ENCODE measurements around the gene SRSF12.

The SRSF12 gene

GRCh38 chr6:89121934-89122333, 4.1 kb upstream of the SRSF12 start:
- DNase-seq (ENCODE audit: extremely low read depth, low read depth), result no peak
- no peak for TF ChIP-seq CTCF (IDR thresholded peaks at IDR 0.05; ENCODE audit: low read depth, low read length)

GRCh38 chr6:89120371-89120770, 2.5 kb upstream of the SRSF12 start:
- TF ChIP-seq CTCF (IDR thresholded peaks at IDR 0.05; ENCODE audit: low read depth, low read length), result no peak
- DNase-seq (ENCODE audit: extremely low read depth, low read depth), result no peak

GRCh38 chr6:89118931-89119330, 1.1 kb upstream of the SRSF12 start:
- DNase-seq (ENCODE audit: extremely low read depth, low read depth), result no peak
- no peak for TF ChIP-seq CTCF (IDR thresholded peaks at IDR 0.05; ENCODE audit: low read depth, low read length)

GRCh38 chr6:89116702-89117101, 1.2 kb downstream of the SRSF12 start:
- TF ChIP-seq CTCF (IDR thresholded peaks at IDR 0.05; ENCODE audit: low read depth, low read length), result no peak
- DNase-seq (ENCODE audit: extremely low read depth, low read depth), result no peak

DNA sequence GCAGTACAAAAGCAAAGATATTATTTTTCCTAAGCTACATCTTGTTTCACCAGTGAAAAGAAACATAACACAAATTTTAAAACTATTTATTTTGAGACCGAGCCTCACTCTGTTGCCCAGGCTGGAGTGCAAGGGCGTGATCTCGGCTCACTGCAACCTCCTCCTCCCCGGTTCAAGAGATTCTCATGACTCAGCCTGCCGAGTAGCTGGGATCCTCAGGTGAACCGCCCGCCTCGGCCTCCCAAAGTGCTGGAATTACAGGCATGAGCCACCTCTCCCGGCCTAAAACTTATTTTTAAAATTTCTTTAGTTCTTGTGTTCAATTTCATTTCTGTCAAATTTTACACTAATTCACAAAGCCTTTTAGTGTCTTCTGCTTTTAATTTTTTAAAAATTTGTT, 5.9 kb downstream of the SRSF12 start:
- no peak for TF ChIP-seq CTCF (IDR thresholded peaks at IDR 0.05; ENCODE audit: low read depth, low read length)
- no peak for DNase-seq (ENCODE audit: extremely low read depth, low read depth)

- no peak for TF ChIP-seq CTCF (IDR thresholded peaks at IDR 0.05; ENCODE audit: low read depth, low read length)
- DNase-seq (ENCODE audit: extremely low read depth, low read depth), result no peak
These were observed 7.6 kb downstream of the SRSF12 start for GRCh38 chr6:89110284-89110683.

- DNase-seq (ENCODE audit: extremely low read depth, low read depth), result no peak
- no peak for TF ChIP-seq CTCF (IDR thresholded peaks at IDR 0.05; ENCODE audit: low read depth, low read length)
These were observed 17.8 kb downstream of the SRSF12 start for GRCh38 chr6:89100114-89100513.

Data from AG09319 (cell line).